SK-N-SH (cell line): Measurements from ENCODE around the gene PPP2R1A. TPM values are rescaled to one million over a fixed set of nuclear protein-coding genes. Genes with fewer than 3 reads are reported as not detected.

Experiments used
- CTCF ChIA-PET: fragments of 300-600, 350-600 bp; formaldehyde crosslinking; extraction: SDS; loops from one replicate; lab custom pipeline; 2021; lab: Yijun Ruan, JAX
- POLR2A ChIA-PET: fragments of 350-600 bp; sonication (Branson Sonifier 250); formaldehyde crosslinking; extraction: SDS; loops from one replicate; lab custom pipeline; 2020; ENCODE audit warnings: antibody characterized with exemption, inconsistent platforms; lab: Yijun Ruan, JAX
- DNase-seq: peaks from one replicate; pipeline ENCODE4 v3.0.0; 2012
- H2AFZ ChIP-seq: fragments of 200-600 bp; sonication (generic); 2 replicates; pipeline ENCODE4 v1.8.1; 2016; ENCODE audit warnings: antibody characterized with exemption, mild to moderate bottlenecking, low read depth
- H3F3A ChIP-seq: fragments of 200-600 bp; sonication (generic); replicated peaks from 2 replicates; pipeline ENCODE3; 2016; ENCODE audit warnings: antibody characterized with exemption, mild to moderate bottlenecking; ENCODE audit not compliant: insufficient read depth
- H3K27ac ChIP-seq, 2 experiments: fragments of 200-500 bp in 1 of 2; fragments of 200-600 bp in 1 of 2; sonication (Bioruptor generic) in 1 of 2; sonication (generic), shearing (Covaris generic) in 1 of 2; 2 replicates each; pipeline versions ENCODE4 v1.5.1 to v1.6.1; 2014 to 2016; ENCODE audit warnings: low read depth in 2 of 2, inconsistent platforms in 1 of 2, low read length in 1 of 2, mild to moderate bottlenecking in 1 of 2, mixed read lengths in 1 of 2
- H3K27me3 ChIP-seq: fragments of 200-600 bp; sonication (generic), shearing (Covaris generic); 2 replicates; pipeline ENCODE4 v1.6.1; 2016; ENCODE audit warnings: mixed run types; ENCODE audit not compliant: insufficient read depth
- H3K36me3 ChIP-seq, 2 experiments: fragments of 200-500 bp in 1 of 2; fragments of 200-600 bp in 1 of 2; sonication (Bioruptor generic) in 1 of 2; sonication (generic) in 1 of 2; replicated peaks in 1 of 2; 2 replicates each; pipeline versions ENCODE3 to v1.5.1; 2014 to 2016; ENCODE audit warnings: low read length in 1 of 2, mild to moderate bottlenecking in 1 of 2; ENCODE audit not compliant: insufficient read depth in 2 of 2, control insufficient read depth in 1 of 2
- H3K4me1 ChIP-seq, 2 experiments: fragments of 200-500 bp in 1 of 2; fragments of 200-600 bp in 1 of 2; sonication (Bioruptor generic) in 1 of 2; sonication (generic), shearing (Covaris generic) in 1 of 2; 2 replicates each; pipeline versions ENCODE4 v1.5.1 to v1.6.1; 2014 to 2016; ENCODE audit warnings: low read depth in 1 of 2, low read length in 1 of 2, mixed run types in 1 of 2; ENCODE audit not compliant: insufficient read depth in 2 of 2, control insufficient read depth in 1 of 2
- H3K4me2 ChIP-seq: fragments of 200-600 bp; sonication (generic), shearing (Covaris generic); 2 replicates; pipeline ENCODE4 v1.6.1; 2017; ENCODE audit warnings: mixed run types
- H3K4me3 ChIP-seq, 2 experiments: fragments of 200-500 bp in 1 of 2; fragments of 200-600 bp in 1 of 2; sonication (Bioruptor generic) in 1 of 2; sonication (generic), shearing (Covaris generic) in 1 of 2; 2 replicates each; pipeline versions ENCODE4 v1.5.1 to v1.8.1; 2014 to 2016; ENCODE audit warnings: low read depth in 2 of 2, inconsistent platforms in 1 of 2, low read length in 1 of 2, mild to moderate bottlenecking in 1 of 2, mixed read lengths in 1 of 2, moderate library complexity in 1 of 2
- H3K79me2 ChIP-seq: fragments of 200-600 bp; sonication (generic); 2 replicates; pipeline ENCODE4 v1.8.1; 2017; ENCODE audit warnings: mild to moderate bottlenecking; ENCODE audit not compliant: insufficient read depth
- H3K9ac ChIP-seq: fragments of 200-600 bp; sonication (generic); 2 replicates; pipeline ENCODE4 v1.6.1; 2017; ENCODE audit warnings: mixed run types
- H3K9me2 ChIP-seq: fragments of 200-600 bp; sonication (generic); 2 replicates; pipeline ENCODE4 v1.6.1; 2017; ENCODE audit warnings: mixed run types
- H3K9me3 ChIP-seq: fragments of 200-600 bp; sonication (generic); 2 replicates; pipeline ENCODE4 v1.6.1; 2017; ENCODE audit warnings: mixed run types, mild to moderate bottlenecking, moderate library complexity
- H4K20me1 ChIP-seq: fragments of 200-600 bp; sonication (generic); 2 replicates; pipeline ENCODE4 v1.6.1; 2017; ENCODE audit warnings: mild to moderate bottlenecking, mixed run types; ENCODE audit not compliant: insufficient read depth
- CHD2 ChIP-seq: fragments of 150-350 bp; IDR thresholded peaks from 2 replicates; pipeline ENCODE4 v1.6.1; 2018; ENCODE audit warnings: low read length; ENCODE audit not compliant: partially characterized antibody
- ELF1 ChIP-seq: IDR thresholded peaks from 2 replicates; pipeline ENCODE4 v1.4.0; 2012
- EP300 ChIP-seq, 2 experiments: IDR thresholded peaks; 2 replicates each; pipeline versions ENCODE4 v1.4.0 to v1.6.1; 2012; ENCODE audit warnings: borderline replicate concordance in 1 of 2, low read depth in 1 of 2, low read length in 1 of 2
- EZH2phosphoT487 ChIP-seq: fragments of 200-600 bp; sonication (generic); IDR thresholded peaks from 2 replicates; pipeline ENCODE4 v1.6.1; 2017; ENCODE audit warnings: low read depth, mixed run types, mild to moderate bottlenecking, antibody characterized with exemption, moderate library complexity, borderline replicate concordance
- FOXM1 ChIP-seq: IDR thresholded peaks from 2 replicates; pipeline ENCODE4 v1.4.0; 2012; ENCODE audit warnings: low read depth, mild to moderate bottlenecking
- GATA2 ChIP-seq: sonication (generic); formaldehyde crosslinking; IDR thresholded peaks from 2 replicates; pipeline ENCODE4 v1.5.0; 2020; ENCODE audit warnings: mild to moderate bottlenecking, missing genetic modification reagents
- JUND ChIP-seq: IDR thresholded peaks from 2 replicates; pipeline ENCODE4 v1.4.0; 2012
- MXI1 ChIP-seq: IDR thresholded peaks from 2 replicates; pipeline ENCODE4 v1.6.1; 2012; ENCODE audit warnings: mild to moderate bottlenecking, low read depth, low read length, improper control_type of control experiment
- NRF1 ChIP-seq: IDR thresholded peaks from 2 replicates; pipeline ENCODE4 v1.6.1; 2012; ENCODE audit warnings: low read depth, mild to moderate bottlenecking, low read length
- POLR2AphosphoS5 ChIP-seq: IDR thresholded peaks from 2 replicates; pipeline ENCODE4 v1.6.1; 2012; ENCODE audit warnings: low read depth, low read length
- RAD21 ChIP-seq: IDR thresholded peaks from 2 replicates; pipeline ENCODE4 v1.6.1; 2012; ENCODE audit warnings: mild to moderate bottlenecking, low read length
- RCOR1 ChIP-seq: fragments of 150-350 bp; IDR thresholded peaks from 2 replicates; pipeline ENCODE4 v1.6.1; 2017; ENCODE audit warnings: antibody characterized with exemption, low read length
- RFX5 ChIP-seq: IDR thresholded peaks from 2 replicates; pipeline ENCODE4 v1.6.1; 2012; ENCODE audit warnings: mild to moderate bottlenecking, improper control_type of control experiment, low read length
- RXRA ChIP-seq: IDR thresholded peaks from 2 replicates; pipeline ENCODE4 v1.4.0; 2012; ENCODE audit warnings: low read depth, mild to moderate bottlenecking, borderline replicate concordance
- SIN3A ChIP-seq: IDR thresholded peaks from 2 replicates; pipeline ENCODE4 v1.6.1; 2012; ENCODE audit warnings: low read depth, mild to moderate bottlenecking, low read length, moderate library complexity, borderline replicate concordance
- SMC3 ChIP-seq: IDR thresholded peaks from 2 replicates; pipeline ENCODE4 v1.6.1; 2012; ENCODE audit warnings: low read depth, low read length, improper control_type of control experiment
- TAF1 ChIP-seq: IDR thresholded peaks from 2 replicates; pipeline ENCODE4 v1.6.1; 2012; ENCODE audit warnings: low read depth, mild to moderate bottlenecking, low read length, moderate library complexity, borderline replicate concordance
- TCF12 ChIP-seq: IDR thresholded peaks from 2 replicates; pipeline ENCODE4 v1.4.0; 2012
- TEAD4 ChIP-seq: IDR thresholded peaks from 2 replicates; pipeline ENCODE4 v1.4.0; 2012; ENCODE audit warnings: mild to moderate bottlenecking, borderline replicate concordance; ENCODE audit not compliant: insufficient read depth
- YY1 ChIP-seq: IDR thresholded peaks from 2 replicates; pipeline ENCODE4 v1.4.0; 2012; ENCODE audit warnings: low read depth, mild to moderate bottlenecking
- WGBS: methylation state at CpG from one replicate; pipeline ENCODE4 v1.1.6; 2017; ENCODE audit warnings: low lambda C conversion rate; 5-methylcytosine and 5-hydroxymethylcytosine counted together
- polyA plus RNA-seq, 3 experiments: library from polyadenylated mRNA; depleted of rRNA; stranded (reverse); fragments of >200 nt; gene quantifications; 2 replicates each; pipeline ENCODE4 v1.2.3, GENCODE V29; 2012
- TF ChIP-seq, protein P1 (sequence below): IDR thresholded peaks from 2 replicates; pipeline ENCODE4 v1.4.0; 2012; ENCODE audit warnings: low read depth
- TF ChIP-seq, protein P2 (sequence below): fragments of 200-600 bp; sonication (generic); IDR thresholded peaks from 2 replicates; pipeline ENCODE4 v1.6.1; 2017; ENCODE audit warnings: antibody characterized with exemption, mild to moderate bottlenecking, moderate library complexity
- TF ChIP-seq, protein P3 (sequence below): fragments of 150-350 bp; IDR thresholded peaks from 2 replicates; pipeline ENCODE4 v1.6.1; 2016; ENCODE audit warnings: mild to moderate bottlenecking, low read depth, low read length
- TF ChIP-seq, protein P4 (sequence below): IDR thresholded peaks from 2 replicates; pipeline ENCODE4; 2012
- TF ChIP-seq, protein P5 (sequence below): IDR thresholded peaks from 2 replicates; pipeline ENCODE4 v1.4.0; 2012; ENCODE audit warnings: low read depth, borderline replicate concordance
- TF ChIP-seq, protein P6 (sequence below): IDR thresholded peaks from 2 replicates; pipeline ENCODE4 v1.4.0; 2012; ENCODE audit warnings: low read depth, borderline replicate concordance

PPP2R1A gene
- polyA plus RNA-seq, 1 of the 3 experiments (the other 2 are of a cell fraction) = 163 TPM

DNA sequence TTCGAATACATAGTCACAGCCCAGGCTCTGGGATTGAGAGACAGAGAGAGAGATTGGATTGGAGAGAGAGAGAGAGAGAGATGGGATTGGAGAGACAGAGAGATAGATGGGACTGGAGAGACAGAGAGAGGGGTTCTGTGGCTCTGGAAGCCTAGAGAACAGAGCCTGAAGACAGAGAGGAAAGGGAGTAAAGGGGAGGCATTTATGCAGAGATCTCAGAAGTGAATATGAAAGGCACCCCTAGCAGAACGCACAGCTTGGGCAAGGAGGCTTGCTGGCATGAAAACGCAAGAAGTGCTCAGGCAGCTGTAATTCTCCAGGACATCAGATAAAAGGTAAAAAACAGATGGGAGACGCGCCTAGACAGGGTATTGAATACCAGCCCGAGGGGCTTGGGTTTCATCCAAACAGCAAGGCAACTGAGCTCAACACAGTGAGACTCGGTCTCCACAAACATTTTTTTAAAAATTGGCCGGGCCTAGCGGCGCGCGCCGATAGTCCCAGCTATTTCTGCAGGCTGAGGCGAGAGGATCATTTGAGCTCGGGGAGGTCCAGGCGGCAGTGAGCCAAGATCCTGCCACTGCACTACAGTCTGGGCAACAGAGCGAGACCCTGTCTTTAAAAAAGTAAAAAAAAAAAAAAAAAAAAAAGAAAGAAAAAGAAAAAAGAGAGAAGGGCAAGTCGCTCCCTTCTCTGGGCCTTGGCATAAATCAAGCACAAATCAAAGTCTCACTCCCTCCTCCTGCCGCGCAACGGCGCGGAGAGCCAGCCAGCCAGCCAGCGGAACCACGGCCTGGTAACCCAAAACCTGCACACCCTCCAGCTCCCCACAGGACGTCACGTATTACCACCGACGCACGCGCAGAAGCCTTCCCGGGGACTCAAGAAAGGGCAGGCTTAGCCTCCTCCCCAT lies 774 bp upstream of the PPP2R1A start:
- Histone ChIP-seq H4K20me1 (peaks cover 12% of the 10 kb centered on the region; the same call in 1 of the 2 replicates), H3K9ac (peak overlapping the region; percentile 55), H2AFZ (peak overlapping the region; percentile 86), H3K79me2 (peaks cover 41% of the 10 kb centered on the region), H3K4me1 (peaks cover 12 to 17% of the 10 kb centered on the region in 2 experiments; a peak in 3 of 4 replicates), H3K4me3 (peak overlapping the region; percentile 41 to 54), H3K9me3 (no peaks in the 10 kb centered on the region), H3F3A (peaks cover 4% of the 10 kb centered on the region), H3K36me3 (peaks cover 3 to 8% of the 10 kb centered on the region in 2 experiments), H3K4me2 (peak overlapping the region; percentile 76), H3K27me3 (no peaks in the 10 kb centered on the region), H3K9me2 (no peaks in the 10 kb centered on the region), H3K27ac (peak overlapping the region; percentile 68 to 94)
- WGBS = 6% methylated on average over 25 of the region's 32 CpGs
- ChIA-PET CTCF (interaction anchor here (1.0 to 2.0 kb wide), 3 partner anchors 18 to 50 kb away, joined by 3 to 14 read pairs (median 5); partner anchors contain the start of genes ZNF616 and ZNF836), POLR2A (interaction anchor here (0.5 to 2.0 kb wide), 11 partner anchors 9 to 1213 kb away, joined by 3 to 13 read pairs (median 3); partner anchors contain the start of genes ZNF614, ZNF616 and ZNF836)
- peak; percentile 59 for DNase-seq
- TF ChIP-seq POLR2AphosphoS5 (peak; percentile 94), SMC3 (0 out of 2 replicates have a peak, but pooled peaks have one; percentile 7), TAF1 (peak; percentile 69), GATA2 (CRISPR knock-in tag) (peak; percentile 78), SIN3A (no peak; the same call in 1 of the 2 replicates), RFX5 (no peak), CHD2 (no peak), RAD21 (peak; percentile 20; the same call in 1 of the 2 replicates), MXI1 (no peak), EZH2phosphoT487 (no peak), RCOR1 (no peak; the same call in 1 of the 2 replicates), EP300 (IDR thresholded peaks at IDR 0.05; ENCODE audit: borderline replicate concordance in 1 of 2, low read depth in 1 of 2, low read length in 1 of 2) (peak in 1 of 2 experiments; percentile 36; a peak in 1 of 4 replicates), NRF1 (peak; percentile 85), YY1 (no peak), JUND (no peak), FOXM1 (no peak), ELF1 (no peak), RXRA (no peak), TCF12 (no peak), TEAD4 (no peak)
- TF ChIP-seq, protein P1, sequence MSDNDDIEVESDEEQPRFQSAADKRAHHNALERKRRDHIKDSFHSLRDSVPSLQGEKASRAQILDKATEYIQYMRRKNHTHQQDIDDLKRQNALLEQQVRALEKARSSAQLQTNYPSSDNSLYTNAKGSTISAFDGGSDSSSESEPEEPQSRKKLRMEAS = no peak
- TF ChIP-seq, protein P2, sequence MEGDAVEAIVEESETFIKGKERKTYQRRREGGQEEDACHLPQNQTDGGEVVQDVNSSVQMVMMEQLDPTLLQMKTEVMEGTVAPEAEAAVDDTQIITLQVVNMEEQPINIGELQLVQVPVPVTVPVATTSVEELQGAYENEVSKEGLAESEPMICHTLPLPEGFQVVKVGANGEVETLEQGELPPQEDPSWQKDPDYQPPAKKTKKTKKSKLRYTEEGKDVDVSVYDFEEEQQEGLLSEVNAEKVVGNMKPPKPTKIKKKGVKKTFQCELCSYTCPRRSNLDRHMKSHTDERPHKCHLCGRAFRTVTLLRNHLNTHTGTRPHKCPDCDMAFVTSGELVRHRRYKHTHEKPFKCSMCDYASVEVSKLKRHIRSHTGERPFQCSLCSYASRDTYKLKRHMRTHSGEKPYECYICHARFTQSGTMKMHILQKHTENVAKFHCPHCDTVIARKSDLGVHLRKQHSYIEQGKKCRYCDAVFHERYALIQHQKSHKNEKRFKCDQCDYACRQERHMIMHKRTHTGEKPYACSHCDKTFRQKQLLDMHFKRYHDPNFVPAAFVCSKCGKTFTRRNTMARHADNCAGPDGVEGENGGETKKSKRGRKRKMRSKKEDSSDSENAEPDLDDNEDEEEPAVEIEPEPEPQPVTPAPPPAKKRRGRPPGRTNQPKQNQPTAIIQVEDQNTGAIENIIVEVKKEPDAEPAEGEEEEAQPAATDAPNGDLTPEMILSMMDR = 0 out of 2 replicates have a peak, but pooled peaks have one; percentile 9
- TF ChIP-seq, protein P3, sequence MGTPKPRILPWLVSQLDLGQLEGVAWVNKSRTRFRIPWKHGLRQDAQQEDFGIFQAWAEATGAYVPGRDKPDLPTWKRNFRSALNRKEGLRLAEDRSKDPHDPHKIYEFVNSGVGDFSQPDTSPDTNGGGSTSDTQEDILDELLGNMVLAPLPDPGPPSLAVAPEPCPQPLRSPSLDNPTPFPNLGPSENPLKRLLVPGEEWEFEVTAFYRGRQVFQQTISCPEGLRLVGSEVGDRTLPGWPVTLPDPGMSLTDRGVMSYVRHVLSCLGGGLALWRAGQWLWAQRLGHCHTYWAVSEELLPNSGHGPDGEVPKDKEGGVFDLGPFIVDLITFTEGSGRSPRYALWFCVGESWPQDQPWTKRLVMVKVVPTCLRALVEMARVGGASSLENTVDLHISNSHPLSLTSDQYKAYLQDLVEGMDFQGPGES = no peak
- TF ChIP-seq, protein P4, sequence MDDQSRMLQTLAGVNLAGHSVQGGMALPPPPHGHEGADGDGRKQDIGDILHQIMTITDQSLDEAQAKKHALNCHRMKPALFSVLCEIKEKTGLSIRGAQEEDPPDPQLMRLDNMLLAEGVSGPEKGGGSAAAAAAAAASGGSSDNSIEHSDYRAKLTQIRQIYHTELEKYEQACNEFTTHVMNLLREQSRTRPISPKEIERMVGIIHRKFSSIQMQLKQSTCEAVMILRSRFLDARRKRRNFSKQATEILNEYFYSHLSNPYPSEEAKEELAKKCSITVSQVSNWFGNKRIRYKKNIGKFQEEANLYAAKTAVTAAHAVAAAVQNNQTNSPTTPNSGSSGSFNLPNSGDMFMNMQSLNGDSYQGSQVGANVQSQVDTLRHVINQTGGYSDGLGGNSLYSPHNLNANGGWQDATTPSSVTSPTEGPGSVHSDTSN = no peak
- TF ChIP-seq, protein P5, sequence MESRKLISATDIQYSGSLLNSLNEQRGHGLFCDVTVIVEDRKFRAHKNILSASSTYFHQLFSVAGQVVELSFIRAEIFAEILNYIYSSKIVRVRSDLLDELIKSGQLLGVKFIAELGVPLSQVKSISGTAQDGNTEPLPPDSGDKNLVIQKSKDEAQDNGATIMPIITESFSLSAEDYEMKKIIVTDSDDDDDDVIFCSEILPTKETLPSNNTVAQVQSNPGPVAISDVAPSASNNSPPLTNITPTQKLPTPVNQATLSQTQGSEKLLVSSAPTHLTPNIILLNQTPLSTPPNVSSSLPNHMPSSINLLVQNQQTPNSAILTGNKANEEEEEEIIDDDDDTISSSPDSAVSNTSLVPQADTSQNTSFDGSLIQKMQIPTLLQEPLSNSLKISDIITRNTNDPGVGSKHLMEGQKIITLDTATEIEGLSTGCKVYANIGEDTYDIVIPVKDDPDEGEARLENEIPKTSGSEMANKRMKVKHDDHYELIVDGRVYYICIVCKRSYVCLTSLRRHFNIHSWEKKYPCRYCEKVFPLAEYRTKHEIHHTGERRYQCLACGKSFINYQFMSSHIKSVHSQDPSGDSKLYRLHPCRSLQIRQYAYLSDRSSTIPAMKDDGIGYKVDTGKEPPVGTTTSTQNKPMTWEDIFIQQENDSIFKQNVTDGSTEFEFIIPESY = no peak
- TF ChIP-seq, protein P6, sequence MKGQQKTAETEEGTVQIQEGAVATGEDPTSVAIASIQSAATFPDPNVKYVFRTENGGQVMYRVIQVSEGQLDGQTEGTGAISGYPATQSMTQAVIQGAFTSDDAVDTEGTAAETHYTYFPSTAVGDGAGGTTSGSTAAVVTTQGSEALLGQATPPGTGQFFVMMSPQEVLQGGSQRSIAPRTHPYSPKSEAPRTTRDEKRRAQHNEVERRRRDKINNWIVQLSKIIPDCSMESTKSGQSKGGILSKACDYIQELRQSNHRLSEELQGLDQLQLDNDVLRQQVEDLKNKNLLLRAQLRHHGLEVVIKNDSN = no peak
